Lower leg skin (tissue), 3 donors: ENCODE data around the gene UACA.

Experiments used
- CTCF ChIP-seq, 3 donors: fragments of 450-650 bp; IDR thresholded peaks; one replicate each; pipeline ENCODE4 v1.5.1; 2016; ENCODE audit warnings: antibody characterized with exemption in 3 of 3, mild to moderate bottlenecking in 3 of 3, moderate library complexity in 2 of 3
- POLR2A ChIP-seq, 2 donors: fragments of 450-650 bp; IDR thresholded peaks; one replicate each; pipeline ENCODE4 v1.6.1; 2016 to 2017; ENCODE audit warnings: antibody characterized with exemption in 2 of 2, mild to moderate bottlenecking in 1 of 2, moderate library complexity in 1 of 2

GRCh38 chr15:70611286-70611685, 152.1 kb downstream of the UACA start:
- TF ChIP-seq CTCF (IDR thresholded peaks at IDR 0.05) (no peak), POLR2A (IDR thresholded peaks at IDR 0.05) (no peak)
